Adipose tissue (tissue), 3 donors: ENCODE measurements around the gene HECTD4. TPM values are rescaled to one million over a fixed set of nuclear protein-coding genes. Genes with fewer than 3 reads are reported as not detected.

Experiments
- H3K27ac ChIP-seq: one replicate; pipeline ENCODE4 v1.5.1; 2013; ENCODE audit warnings: low read depth, low read length
- WGBS, 3 donors: extraction: QIAGEN DNeasy Blood & Tissue Kit; methylation state at CpG; one replicate each; pipeline ENCODE4 v1.1.7; 2013; 5-methylcytosine and 5-hydroxymethylcytosine counted together
- polyA plus RNA-seq, 3 donors: library from polyadenylated mRNA; stranded (reverse); fragments of 200-250 nt; gene quantifications; one replicate each; pipeline ENCODE4 v1.2.3, GENCODE V29; 2013
- donor health status: healthy with polysubstance abuse.
- donor health status: Bipolar disorder and iron deficiency.
- donor health status: healthy.

Gene HECTD4
- polyA plus RNA-seq, 3 donors: 4.0 to 16.6 (median 10.1) TPM

GRCh38 chr12:112178796-112179195 lies 203.4 kb downstream of the HECTD4 start:
- WGBS, 3 donors: 94 to 96% (median 95%) methylated on average over 15 of the region's 15 CpGs

GRCh38 chr12:112176321-112177010 lies 205.8 kb downstream of the HECTD4 start:
- H3K27ac ChIP-seq: no peak overlapping the region
- WGBS, 3 donors: 81 to 88% (median 88%) methylated on average over 11 of the region's 11 CpGs

More at GRCh38 chr12:112178796-112179195, 203.4 kb downstream of the HECTD4 start:
- no peak overlapping the region for H3K27ac ChIP-seq

- H3K27ac ChIP-seq: no peak overlapping the region
- WGBS, 3 donors: 88 to 91% (median 91%) methylated on average over 20 of the region's 20 CpGs
Measured at GRCh38 chr12:112175361-112176155, 206.7 kb downstream of the HECTD4 start.

GRCh38 chr12:112172556-112173324 lies 209.5 kb downstream of the HECTD4 start:
- WGBS, 3 donors: 95 to 97% (median 96%) methylated on average over 21 of the region's 21 CpGs
- no peak overlapping the region for H3K27ac ChIP-seq

- WGBS, 3 donors: 90 to 94% (median 93%) methylated on average over 17 of the region's 17 CpGs
- no peak overlapping the region for H3K27ac ChIP-seq
Measured at GRCh38 chr12:112170971-112171596, 211.1 kb downstream of the HECTD4 start.

GRCh38 chr12:112170376-112170775 lies 211.9 kb downstream of the HECTD4 start:
- 65 to 68% (median 67%) methylated on average over 8 of the region's 8 CpGs for WGBS, 3 donors
- no peak overlapping the region for H3K27ac ChIP-seq

GRCh38 chr12:112169966-112170365 lies 212.3 kb downstream of the HECTD4 start:
- H3K27ac ChIP-seq: no peak overlapping the region
- 86 to 94% (median 92%) methylated on average over 7 of the region's 7 CpGs for WGBS, 3 donors

GRCh38 chr12:112169161-112169872 lies 212.9 kb downstream of the HECTD4 start:
- no peak overlapping the region for H3K27ac ChIP-seq
- WGBS, 3 donors: 88 to 92% (median 91%) methylated on average over 19 of the region's 19 CpGs

- no peak overlapping the region for H3K27ac ChIP-seq
- 89 to 93% (median 93%) methylated on average over 8 of the region's 8 CpGs for WGBS, 3 donors
Measured at GRCh38 chr12:112168561-112168971, 213.7 kb downstream of the HECTD4 start.

GRCh38 chr12:112167718-112168525 lies 214.3 kb downstream of the HECTD4 start:
- WGBS, 3 donors: 91 to 92% (median 91%) methylated on average over 30 to 32 of the region's 32 CpGs
- H3K27ac ChIP-seq: no peak overlapping the region

- 94 to 97% (median 96%) methylated on average over 12 of the region's 12 CpGs for WGBS, 3 donors
- no peak overlapping the region for H3K27ac ChIP-seq
Measured at GRCh38 chr12:112167031-112167461, 215.2 kb downstream of the HECTD4 start.

- whole genome bisulfite sequencing, 3 donors: 94 to 96% (median 95%) methylated on average over 25 to 26 of the region's 26 CpGs
Measured at GRCh38 chr12:112166051-112167015, 215.9 kb downstream of the HECTD4 start.

GRCh38 chr12:112165624-112166023 lies 216.6 kb downstream of the HECTD4 start:
- H3K27ac ChIP-seq: no peak overlapping the region
- WGBS, 3 donors: 96 to 98% (median 97%) methylated on average over 13 of the region's 13 CpGs

More at GRCh38 chr12:112166051-112167015, 215.9 kb downstream of the HECTD4 start:
- H3K27ac ChIP-seq: no peak overlapping the region

- WGBS, 3 donors: 91 to 93% (median 92%) methylated on average over 26 of the region's 26 CpGs
- H3K27ac ChIP-seq: no peak overlapping the region
Measured at GRCh38 chr12:112164011-112164660, 218.1 kb downstream of the HECTD4 start.

GRCh38 chr12:112163471-112163991 lies 218.7 kb downstream of the HECTD4 start:
- H3K27ac ChIP-seq: no peak overlapping the region
- 94 to 97% (median 95%) methylated on average over 22 of the region's 22 CpGs for WGBS, 3 donors
